ENCODE measurements around the gene MIF4GD. TPM values are rescaled to one million over a fixed set of nuclear protein-coding genes. Genes with fewer than 3 reads are reported as not detected.

Gene MIF4GD
- total and polyA plus RNA-seq, 9 of the 15 experiments (the other 6 are each of a cell fraction or from before 2014, with no cell fraction given) = 11.8 to 63.8 (median 28.1) TPM

- no peak for TF ChIP-seq SRSF9 (IDR thresholded peaks at IDR 0.05; ENCODE audit: borderline replicate concordance, low read depth, low read length)
- peak; percentile 95 for TF ChIP-seq POLR2A (conservative IDR thresholded peaks at IDR 0.05)
- no peak for TF ChIP-seq RHOXF2B (CRISPR knock-in tag; conservative IDR thresholded peaks at IDR 0.05)
- TF ChIP-seq CAMTA2 (CRISPR knock-in tag; conservative IDR thresholded peaks at IDR 0.05) = 0 out of 2 replicates have a peak, but pooled peaks have one; percentile 48
- TF ChIP-seq RBM25 (IDR thresholded peaks at IDR 0.05; ENCODE audit: low read depth, low read length, severe bottlenecking) = peak; percentile 86
- TF ChIP-seq SREBF2 (CRISPR knock-in tag; IDR thresholded peaks at IDR 0.05) = no peak
- 0 out of 2 replicates have a peak, but pooled peaks have one; percentile 40 for TF ChIP-seq SAFB (IDR thresholded peaks at IDR 0.05; ENCODE audit: borderline replicate concordance, low read depth, low read length)
- TF ChIP-seq PRPF4 (IDR thresholded peaks at IDR 0.05; ENCODE audit: insufficient read depth, low read depth, low read length, poor library complexity, severe bottlenecking) = no peak
- peak; percentile 99 for TF ChIP-seq CHD2 (IDR thresholded peaks at IDR 0.05; ENCODE audit: low read depth, low read length)
- TF ChIP-seq MNT (conservative IDR thresholded peaks at IDR 0.05) = peak; percentile 89 to 91
- TF ChIP-seq ZNF23 (CRISPR knock-in tag; IDR thresholded peaks at IDR 0.05) = no peak
- peak; percentile 78 for TF ChIP-seq RREB1 (CRISPR knock-in tag; IDR thresholded peaks at IDR 0.05)
- TF ChIP-seq ZNF583 (CRISPR knock-in tag; IDR thresholded peaks at IDR 0.05) = 0 out of 2 replicates have a peak, but pooled peaks have one; percentile 29
- TF ChIP-seq TSHZ1 (CRISPR knock-in tag; IDR thresholded peaks at IDR 0.05) = peak; percentile 58; the same call in 1 of the 2 replicates
- no peak for TF ChIP-seq FOXO4 (CRISPR knock-in tag; IDR thresholded peaks at IDR 0.05)
Observed at GRCh38 chr17:75261336-75262111, 9.5 kb downstream of the MIF4GD start, which contains the start of the genes GGA3 and MRPS7 (continued).

Measured in K562 (cell line).